HG03060 (cell line): ENCODE measurements around the gene VTCN1.

Experiments
- ATAC-seq: cut with Tn5 transposase; IDR thresholded peaks from one replicate; pipeline ENCODE4 v1.9.1; 2021; ENCODE audit warnings: low read depth, moderate number of reproducible peaks; ENCODE audit not compliant: unreplicated experiment

Gene VTCN1

GRCh38 chr1:117210386-117210785 lies 341 bp downstream of the VTCN1 start:
- no peak for ATAC-seq

GRCh38 chr1:117209094-117209493 lies 1.6 kb downstream of the VTCN1 start:
- no peak for ATAC-seq

- ATAC-seq = no peak
Observed at GRCh38 chr1:117208580-117208979, 2.1 kb downstream of the VTCN1 start.

GRCh38 chr1:117205368-117205767 lies 5.4 kb downstream of the VTCN1 start:
- no peak for ATAC-seq

- no peak for ATAC-seq
Observed at GRCh38 chr1:117201808-117202207, 8.9 kb downstream of the VTCN1 start.

GRCh38 chr1:117198097-117198496 lies 12.6 kb downstream of the VTCN1 start:
- no peak for ATAC-seq

- ATAC-seq = no peak
Observed at GRCh38 chr1:117189726-117190125, 21.0 kb downstream of the VTCN1 start.

GRCh38 chr1:117188816-117189437 lies 21.8 kb downstream of the VTCN1 start:
- ATAC-seq = no peak

- ATAC-seq = no peak
Observed at GRCh38 chr1:117188170-117188815, 22.4 kb downstream of the VTCN1 start.

- ATAC-seq = no peak
Observed at GRCh38 chr1:117183112-117183511, 27.6 kb downstream of the VTCN1 start.

GRCh38 chr1:117182319-117182718 lies 28.4 kb downstream of the VTCN1 start:
- ATAC-seq = no peak

- no peak for ATAC-seq
Observed at GRCh38 chr1:117181630-117182041, 29.1 kb downstream of the VTCN1 start.

GRCh38 chr1:117180147-117180967 lies 30.4 kb downstream of the VTCN1 start:
- ATAC-seq = no peak

- no peak for ATAC-seq
Observed at GRCh38 chr1:117179471-117179870, 31.3 kb downstream of the VTCN1 start.

GRCh38 chr1:117178756-117179155 lies 32.0 kb downstream of the VTCN1 start:
- ATAC-seq = no peak

GRCh38 chr1:117177376-117177775 lies 33.4 kb downstream of the VTCN1 start:
- no peak for ATAC-seq

- ATAC-seq = no peak
Observed at GRCh38 chr1:117176579-117176978, 34.1 kb downstream of the VTCN1 start.

GRCh38 chr1:117174851-117175250 lies 35.9 kb downstream of the VTCN1 start:
- no peak for ATAC-seq

GRCh38 chr1:117173691-117174090 lies 37.0 kb downstream of the VTCN1 start:
- no peak for ATAC-seq

GRCh38 chr1:117173006-117173405 lies 37.7 kb downstream of the VTCN1 start:
- no peak for ATAC-seq

GRCh38 chr1:117171900-117172511 lies 38.7 kb downstream of the VTCN1 start:
- no peak for ATAC-seq
